Osteocyte (in vitro differentiated cells): ENCODE results near the gene CNTNAP2. TPM values are rescaled to one million over a fixed set of nuclear protein-coding genes. Genes with fewer than 3 reads are reported as not detected.

Experiments used
- DNase-seq: peaks from one replicate; pipeline ENCODE4 v3.0.0; 2021; ENCODE audit warnings: mixed read lengths; ENCODE audit not compliant: unreplicated experiment; ENCODE audit errors: extremely low spot score
- H3K27ac Mint-ChIP-seq: one replicate; pipeline ENCODE4 v1.8.0; 2021; ENCODE audit warnings: mild to moderate bottlenecking, mixed read lengths; ENCODE audit not compliant: unreplicated experiment
- H3K27me3 Mint-ChIP-seq: one replicate; pipeline ENCODE4 v1.8.0; 2021; ENCODE audit warnings: mixed read lengths; ENCODE audit not compliant: unreplicated experiment
- H3K36me3 Mint-ChIP-seq: one replicate; pipeline ENCODE4 v1.8.0; 2021; ENCODE audit warnings: mixed read lengths; ENCODE audit not compliant: unreplicated experiment
- H3K4me1 Mint-ChIP-seq: one replicate; pipeline ENCODE4 v1.8.0; 2021; ENCODE audit warnings: mixed read lengths; ENCODE audit not compliant: unreplicated experiment
- H3K4me3 Mint-ChIP-seq: one replicate; pipeline ENCODE4 v1.8.0; 2021; ENCODE audit warnings: mild to moderate bottlenecking, moderate library complexity, mixed read lengths; ENCODE audit not compliant: unreplicated experiment
- H3K9me3 Mint-ChIP-seq: one replicate; pipeline ENCODE4 v1.8.0; 2021; ENCODE audit warnings: mixed read lengths; ENCODE audit not compliant: unreplicated experiment
- total RNA-seq: library from RNA; stranded (reverse); gene quantifications from 2 replicates; pipeline ENCODE4 v1.2.1, GENCODE V29; 2021
- TF ChIP-seq, protein P1 (sequence below): fragments of 200-600 bp; sonication (generic); IDR thresholded peaks from 2 replicates; pipeline ENCODE4 v1.5.0; 2021; ENCODE audit warnings: antibody characterized with exemption, mild to moderate bottlenecking, moderate library complexity

CNTNAP2 gene
- total RNA-seq, 1 donor from 2014 or later, result 1.4 TPM

DNA sequence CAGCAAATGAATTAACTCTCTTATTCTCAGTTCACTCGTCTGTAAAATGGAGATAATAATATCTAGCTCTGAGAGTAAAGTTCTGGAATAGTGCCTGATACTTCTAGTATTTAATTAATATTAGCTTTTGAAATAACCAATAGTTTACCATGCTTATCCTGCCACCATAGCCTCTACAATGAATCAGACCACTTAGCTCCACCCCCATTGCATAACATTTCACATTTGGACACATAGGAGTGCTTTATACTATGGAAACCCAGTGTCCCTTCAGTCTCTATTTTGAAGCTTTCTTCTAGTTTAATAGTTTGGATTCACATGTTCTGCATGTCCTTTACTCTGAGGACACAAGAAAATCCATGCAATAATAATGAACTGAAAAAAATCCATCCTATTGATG is 2046.6 kb downstream of the CNTNAP2 start:
- no peak for DNase-seq
- Mint-ChIP-seq H3K4me1 (no peaks in the 10 kb centered on the region), H3K27me3 (no peaks in the 10 kb centered on the region), H3K27ac (no peak overlapping the region), H3K9me3 (peaks cover 6% of the 10 kb centered on the region), H3K4me3 (no peak overlapping the region), H3K36me3 (no peaks in the 10 kb centered on the region)
- TF ChIP-seq, protein P1, sequence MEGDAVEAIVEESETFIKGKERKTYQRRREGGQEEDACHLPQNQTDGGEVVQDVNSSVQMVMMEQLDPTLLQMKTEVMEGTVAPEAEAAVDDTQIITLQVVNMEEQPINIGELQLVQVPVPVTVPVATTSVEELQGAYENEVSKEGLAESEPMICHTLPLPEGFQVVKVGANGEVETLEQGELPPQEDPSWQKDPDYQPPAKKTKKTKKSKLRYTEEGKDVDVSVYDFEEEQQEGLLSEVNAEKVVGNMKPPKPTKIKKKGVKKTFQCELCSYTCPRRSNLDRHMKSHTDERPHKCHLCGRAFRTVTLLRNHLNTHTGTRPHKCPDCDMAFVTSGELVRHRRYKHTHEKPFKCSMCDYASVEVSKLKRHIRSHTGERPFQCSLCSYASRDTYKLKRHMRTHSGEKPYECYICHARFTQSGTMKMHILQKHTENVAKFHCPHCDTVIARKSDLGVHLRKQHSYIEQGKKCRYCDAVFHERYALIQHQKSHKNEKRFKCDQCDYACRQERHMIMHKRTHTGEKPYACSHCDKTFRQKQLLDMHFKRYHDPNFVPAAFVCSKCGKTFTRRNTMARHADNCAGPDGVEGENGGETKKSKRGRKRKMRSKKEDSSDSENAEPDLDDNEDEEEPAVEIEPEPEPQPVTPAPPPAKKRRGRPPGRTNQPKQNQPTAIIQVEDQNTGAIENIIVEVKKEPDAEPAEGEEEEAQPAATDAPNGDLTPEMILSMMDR, result no peak

GRCh38 chr7:148172920-148173319 is 2056.3 kb downstream of the CNTNAP2 start:
- no peak for DNase-seq
- Mint-ChIP-seq H3K4me1 (no peaks in the 10 kb centered on the region), H3K27me3 (no peaks in the 10 kb centered on the region), H3K4me3 (no peak overlapping the region), H3K27ac (no peak overlapping the region), H3K9me3 (no peaks in the 10 kb centered on the region), H3K36me3 (no peaks in the 10 kb centered on the region)
- TF ChIP-seq, protein P1, result no peak

DNA sequence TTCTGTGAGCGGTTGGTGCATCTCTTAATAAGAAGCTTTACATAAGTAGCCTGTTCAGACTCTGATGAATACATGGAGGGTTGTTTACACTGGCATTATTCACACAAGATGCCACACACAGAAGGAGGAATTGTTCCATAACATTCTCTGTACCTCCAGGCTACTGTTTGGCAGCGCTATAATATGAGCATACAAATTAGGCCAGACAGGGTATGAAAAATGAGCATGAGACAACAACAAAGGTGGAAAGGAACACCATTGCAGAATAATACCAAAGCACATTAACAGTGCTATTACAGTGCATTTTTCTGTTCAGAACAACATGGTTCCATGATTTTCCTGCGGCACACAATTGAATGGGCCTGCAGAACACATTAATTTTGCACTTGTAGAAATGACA is 2056.8 kb downstream of the CNTNAP2 start:
- H3K27ac Mint-ChIP-seq, result no peak overlapping the region
- no peak overlapping the region for H3K4me3 Mint-ChIP-seq
- H3K4me1 Mint-ChIP-seq, result no peaks in the 10 kb centered on the region
- no peaks in the 10 kb centered on the region for H3K36me3 Mint-ChIP-seq
- H3K9me3 Mint-ChIP-seq, result no peaks in the 10 kb centered on the region
- TF ChIP-seq, protein P1, result no peak
- no peaks in the 10 kb centered on the region for H3K27me3 Mint-ChIP-seq
- no peak for DNase-seq

DNA sequence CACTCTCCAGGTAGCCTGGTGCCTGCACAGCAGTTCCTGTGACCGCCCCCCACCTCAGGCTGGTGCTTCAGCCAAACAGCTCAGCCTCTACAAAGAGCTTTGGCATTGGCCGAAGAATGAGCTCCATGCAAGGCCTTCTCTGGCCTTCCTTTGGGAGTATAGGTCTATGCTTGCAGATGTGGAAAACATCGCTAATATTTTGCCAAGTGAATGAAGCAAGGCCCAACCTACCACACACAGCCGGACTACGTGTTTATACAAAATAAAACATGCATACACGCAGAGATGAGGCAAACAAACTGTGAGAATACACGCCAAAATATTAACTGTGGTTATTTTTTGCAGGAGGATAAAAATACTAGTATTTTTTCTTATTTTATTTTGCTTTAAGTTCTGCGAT is 2057.8 kb downstream of the CNTNAP2 start:
- no peak for DNase-seq
- Mint-ChIP-seq H3K9me3 (no peaks in the 10 kb centered on the region), H3K4me3 (no peak overlapping the region), H3K27me3 (no peaks in the 10 kb centered on the region), H3K36me3 (no peaks in the 10 kb centered on the region), H3K27ac (no peak overlapping the region), H3K4me1 (no peaks in the 10 kb centered on the region)
- TF ChIP-seq, protein P1, result no peak

- no peak overlapping the region for H3K27ac Mint-ChIP-seq
- no peaks in the 10 kb centered on the region for H3K27me3 Mint-ChIP-seq
Measured at GRCh38 chr7:148175512-148175911, 2058.9 kb downstream of the CNTNAP2 start.

More at GRCh38 chr7:148175512-148175911, 2058.9 kb downstream of the CNTNAP2 start:
- TF ChIP-seq, protein P1, result no peak
- H3K9me3 Mint-ChIP-seq, result no peaks in the 10 kb centered on the region
- H3K4me3 Mint-ChIP-seq, result no peak overlapping the region
- no peak for DNase-seq
- H3K36me3 Mint-ChIP-seq, result no peaks in the 10 kb centered on the region
- H3K4me1 Mint-ChIP-seq, result no peaks in the 10 kb centered on the region
